Neuron (in vitro differentiated cells): ENCODE data around the gene AQP7.
"Not testable (repeated sequence)": the region's sequence is repeated elsewhere in the genome, so short reads cannot be mapped to it uniquely, and the experiment has no call there.

ENCODE experiments used
- H2AFZ ChIP-seq: one replicate; pipeline ENCODE4 v1.6.1; 2013; ENCODE audit warnings: low read depth, mild to moderate bottlenecking, inconsistent platforms, low read length, moderate library complexity
- H3K27me3 ChIP-seq: one replicate; pipeline ENCODE4 v1.6.1; 2013; ENCODE audit warnings: low read length; ENCODE audit not compliant: insufficient read depth
- H3K36me3 ChIP-seq: one replicate; pipeline ENCODE4 v1.6.1; 2013; ENCODE audit warnings: low read length; ENCODE audit not compliant: insufficient read depth
- H3K4me1 ChIP-seq: one replicate; pipeline ENCODE4 v1.6.1; 2013; ENCODE audit warnings: low read length; ENCODE audit not compliant: insufficient read depth
- H3K4me3 ChIP-seq: 2 replicates; pipeline ENCODE4 v1.5.1; 2013; ENCODE audit warnings: mild to moderate bottlenecking, low read length, moderate library complexity
- H3K9me3 ChIP-seq: one replicate; pipeline ENCODE4 v1.6.1; 2013; ENCODE audit warnings: low read length

AQP7 gene

DNA sequence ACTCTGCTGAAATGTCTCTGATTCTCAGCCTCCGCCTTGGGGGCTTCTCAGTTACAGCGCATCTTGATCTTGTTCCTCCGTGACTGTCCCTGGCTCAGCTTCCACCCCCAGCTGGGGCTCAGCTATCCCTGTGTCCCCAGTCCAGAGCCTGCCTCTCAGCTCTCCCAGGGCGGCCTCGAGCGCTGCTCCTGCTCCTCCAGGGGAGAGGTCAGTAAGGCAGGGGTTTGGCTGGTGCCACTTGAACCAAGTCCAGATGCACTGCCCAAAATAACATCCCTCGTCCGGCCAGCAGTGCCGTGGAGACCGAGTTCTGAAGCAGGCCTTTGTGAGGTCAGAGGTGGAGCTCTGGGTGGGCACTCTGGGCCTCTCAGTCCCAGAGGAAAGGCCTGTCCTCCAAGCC, at the start of gene AQP7:
Gene AQP7, minus strand, starts transcription at position 198 of the 400 bp plus-strand sequence. CDS start 1,306 bp downstream, outside the sequence.
- H3K36me3 ChIP-seq, H3K4me1 ChIP-seq, H3K27me3 ChIP-seq, H2AFZ ChIP-seq, H3K9me3 ChIP-seq, H3K4me3 ChIP-seq: not testable (repeated sequence)

DNA sequence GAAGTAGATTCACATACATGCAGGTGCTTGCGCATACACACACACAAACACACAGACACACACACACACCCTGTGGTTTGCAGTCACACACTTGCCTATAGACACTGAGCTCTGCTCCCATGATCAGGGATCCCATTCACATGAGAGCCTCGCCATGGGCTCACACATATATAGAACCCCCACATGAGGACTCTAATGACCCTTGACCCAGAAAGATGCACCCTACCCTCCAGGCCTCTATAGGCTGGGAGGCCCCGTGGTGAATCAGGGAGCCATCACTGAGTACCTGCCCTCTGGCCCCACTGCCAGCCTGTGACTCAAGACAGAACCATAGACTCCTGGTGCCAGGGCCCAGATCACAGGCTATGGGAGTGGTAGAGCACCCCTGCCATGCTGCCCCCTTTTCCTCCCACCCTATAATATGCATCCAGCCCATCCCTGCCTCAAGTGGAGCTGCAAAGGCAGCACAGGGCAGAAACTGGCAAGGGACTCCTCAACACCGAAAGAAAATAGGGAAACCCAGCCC, 48.3 kb upstream of the AQP7 start:
- Histone ChIP-seq H3K9me3 (no peaks in the 10 kb centered on the region), H3K27me3 (peaks cover 14% of the 10 kb centered on the region), H3K36me3 (no peaks in the 10 kb centered on the region), H3K4me1 (peaks cover 17% of the 10 kb centered on the region), H3K4me3 (no peak overlapping the region), H2AFZ (no peak overlapping the region)

DNA sequence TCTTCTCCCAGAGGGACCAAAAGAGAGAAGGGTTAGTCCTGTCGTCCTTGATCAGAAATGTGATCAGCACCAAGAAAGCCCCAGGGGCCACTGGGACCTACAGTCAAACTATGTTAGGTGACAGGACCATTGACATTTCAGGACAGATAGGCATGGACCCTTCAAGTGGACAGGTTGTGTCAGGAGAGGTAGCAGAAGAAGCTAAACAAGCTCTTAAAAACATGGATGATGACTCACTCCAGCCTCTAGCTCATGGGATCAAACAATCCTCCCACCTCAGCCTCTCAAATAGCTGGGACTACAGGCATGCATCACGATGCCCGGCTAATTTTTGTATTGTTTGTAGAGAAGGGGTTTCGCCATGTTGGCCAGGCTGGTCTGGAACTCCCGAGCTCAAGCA, 47.3 kb upstream of the AQP7 start:
- Histone ChIP-seq H3K27me3 (peaks cover 22% of the 10 kb centered on the region), H2AFZ (no peak overlapping the region), H3K4me3 (no peak overlapping the region), H3K4me1 (peaks cover 17% of the 10 kb centered on the region), H3K36me3 (no peaks in the 10 kb centered on the region), H3K9me3 (no peaks in the 10 kb centered on the region)

DNA sequence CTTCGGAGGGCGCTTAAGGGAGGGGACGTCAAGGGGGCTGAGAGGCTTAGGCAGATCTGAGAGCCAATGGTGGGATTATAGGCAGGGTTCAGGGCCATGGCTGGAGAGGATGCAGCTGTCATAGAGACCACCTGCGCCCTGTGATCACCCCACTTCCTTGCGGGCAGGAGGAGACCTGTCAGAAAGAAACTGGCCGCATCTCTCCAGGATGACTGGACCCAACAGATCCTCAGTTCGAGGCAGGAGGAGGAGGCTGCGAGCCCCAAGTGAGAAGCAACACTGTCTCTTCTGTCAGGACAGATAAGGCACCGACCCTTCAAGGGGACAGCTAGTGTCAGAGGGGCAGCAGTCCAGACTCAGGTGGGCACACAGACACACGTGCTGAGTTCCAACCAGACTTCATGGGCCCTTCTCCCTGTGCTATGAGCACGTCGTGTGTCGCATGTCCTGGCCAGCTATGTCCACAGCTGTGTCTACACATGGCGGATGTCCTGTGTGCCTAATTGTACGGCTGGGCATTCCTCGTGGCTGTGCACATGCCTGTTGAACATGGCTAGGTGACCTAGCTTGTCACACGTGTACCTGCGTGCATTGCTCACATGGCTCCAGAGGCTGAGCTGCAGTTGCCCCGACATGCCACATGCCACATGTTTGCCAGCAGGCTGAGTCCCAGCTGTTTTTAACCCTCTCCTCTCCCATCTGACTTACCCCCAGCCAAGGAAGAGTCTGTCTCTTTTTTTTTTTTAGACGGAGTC, 45.6 kb upstream of the AQP7 start:
- Histone ChIP-seq H3K4me3 (peak overlapping the region; percentile 28), H2AFZ (peak overlapping the region; percentile 41), H3K36me3 (no peaks in the 10 kb centered on the region), H3K4me1 (peaks cover 16% of the 10 kb centered on the region), H3K9me3 (no peaks in the 10 kb centered on the region), H3K27me3 (peaks cover 28% of the 10 kb centered on the region)

DNA sequence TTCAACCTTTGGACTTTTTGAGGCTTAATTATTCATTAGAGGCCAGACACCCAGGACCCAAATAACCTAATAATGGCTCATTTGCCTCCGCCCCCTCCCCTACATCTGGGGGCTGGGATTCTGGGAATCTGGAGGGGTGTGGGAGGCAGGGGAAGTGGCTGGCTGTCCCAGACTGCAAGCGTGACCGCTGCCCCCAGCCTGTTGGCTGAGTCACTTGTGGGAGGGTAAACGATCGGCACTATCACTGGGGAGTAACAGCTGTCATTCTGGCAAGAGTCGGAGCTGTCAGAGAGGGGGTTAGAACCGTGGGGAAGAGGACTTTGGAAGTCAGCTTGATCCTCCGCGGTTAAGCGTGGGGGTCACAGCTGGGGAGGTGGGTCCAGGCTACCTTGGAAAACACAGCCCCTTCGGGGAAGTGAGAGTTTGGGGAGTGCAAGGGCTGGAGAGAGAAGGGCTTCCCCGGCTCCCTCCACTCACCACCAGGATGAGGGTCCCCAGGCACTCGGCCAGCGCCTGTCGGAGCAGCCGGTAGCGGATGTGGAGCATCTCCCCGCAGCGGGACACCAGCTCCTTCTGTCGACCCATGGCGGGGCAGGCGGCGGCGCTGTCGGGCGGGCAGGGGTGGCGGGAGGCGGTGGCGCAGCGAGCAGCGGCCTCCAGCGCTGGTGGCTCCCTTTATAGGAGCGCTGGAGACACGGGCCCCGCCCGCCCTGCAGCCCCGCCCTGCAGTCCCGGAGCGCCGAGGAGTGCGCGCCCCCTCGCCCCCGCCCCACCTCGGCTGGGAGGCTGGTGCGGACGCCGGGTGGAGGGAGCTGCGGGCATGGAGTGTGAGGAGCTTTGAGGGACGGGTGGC, 44.8 kb upstream of the AQP7 start, which contains the start of gene AQP3:
Gene AQP3, minus strand, starts transcription at position 648 of the 853 bp plus-strand sequence. Its CDS starts 63 bp downstream, at position 585.
- H3K4me3 ChIP-seq: peak within 1 kb of the TSS; percentile 36
- peak within 1 kb of the TSS; percentile 41 for H2AFZ ChIP-seq
- H3K36me3 ChIP-seq: no peaks in the 10 kb centered on the region
- H3K4me1 ChIP-seq: peaks cover 14% of the 10 kb centered on the region
- no peaks in the 10 kb centered on the region for H3K9me3 ChIP-seq
- peaks cover 28% of the 10 kb centered on the region for H3K27me3 ChIP-seq

- Histone ChIP-seq H3K9me3 (no peaks in the 10 kb centered on the region), H3K36me3 (no peaks in the 10 kb centered on the region), H3K4me1 (peaks cover 14% of the 10 kb centered on the region), H3K4me3 (peak overlapping the region; percentile 36), H2AFZ (peak overlapping the region; percentile 41), H3K27me3 (peaks cover 28% of the 10 kb centered on the region)
Measured at GRCh38 chr9:33446240-33446945, 44.0 kb upstream of the AQP7 start.

DNA sequence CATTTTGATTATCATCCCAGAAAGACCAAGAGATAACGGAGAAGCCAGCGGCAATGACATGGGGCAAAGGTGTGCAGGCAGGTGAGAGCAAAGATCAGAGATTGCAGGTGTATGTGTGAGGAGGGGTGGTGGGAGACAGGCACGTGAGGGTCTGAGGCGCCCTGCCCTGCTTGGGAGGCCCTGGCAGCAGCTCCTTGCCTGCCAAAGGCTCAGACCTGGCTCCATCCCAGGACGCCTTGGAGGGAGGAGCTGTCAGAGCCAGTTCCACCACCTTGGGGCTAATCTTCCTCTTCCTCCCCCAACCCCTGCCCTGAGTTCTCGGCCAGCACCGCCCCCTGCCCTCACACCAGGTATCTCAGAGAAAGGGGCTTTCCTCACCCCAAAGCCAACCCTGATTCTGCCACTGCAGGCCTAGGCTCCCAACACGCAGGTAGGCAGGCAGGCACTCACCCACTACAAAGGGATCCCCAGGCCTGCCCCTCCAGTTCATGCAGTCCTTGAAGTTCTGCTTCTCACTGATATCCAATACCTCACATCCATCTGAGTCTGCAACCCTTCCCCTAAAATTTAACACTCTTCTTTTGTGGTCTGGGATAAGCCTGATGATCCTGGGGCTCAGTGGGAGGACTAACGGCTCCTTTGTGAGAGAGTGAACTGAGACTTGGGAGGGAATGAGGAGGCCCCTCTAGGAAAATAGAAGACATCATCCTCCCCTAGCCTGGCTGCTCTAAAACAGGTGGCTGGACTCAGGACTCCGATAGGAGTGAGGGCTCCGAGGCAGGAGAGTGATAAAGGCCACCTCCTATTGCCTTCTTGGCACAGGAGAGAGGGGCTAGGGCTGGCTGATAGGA, 43.2 kb upstream of the AQP7 start:
- H3K4me1 ChIP-seq: peaks cover 14% of the 10 kb centered on the region
- no peaks in the 10 kb centered on the region for H3K9me3 ChIP-seq
- H3K36me3 ChIP-seq: no peaks in the 10 kb centered on the region
- no peak overlapping the region for H3K4me3 ChIP-seq
- H3K27me3 ChIP-seq: peaks cover 28% of the 10 kb centered on the region
- H2AFZ ChIP-seq: no peak overlapping the region

DNA sequence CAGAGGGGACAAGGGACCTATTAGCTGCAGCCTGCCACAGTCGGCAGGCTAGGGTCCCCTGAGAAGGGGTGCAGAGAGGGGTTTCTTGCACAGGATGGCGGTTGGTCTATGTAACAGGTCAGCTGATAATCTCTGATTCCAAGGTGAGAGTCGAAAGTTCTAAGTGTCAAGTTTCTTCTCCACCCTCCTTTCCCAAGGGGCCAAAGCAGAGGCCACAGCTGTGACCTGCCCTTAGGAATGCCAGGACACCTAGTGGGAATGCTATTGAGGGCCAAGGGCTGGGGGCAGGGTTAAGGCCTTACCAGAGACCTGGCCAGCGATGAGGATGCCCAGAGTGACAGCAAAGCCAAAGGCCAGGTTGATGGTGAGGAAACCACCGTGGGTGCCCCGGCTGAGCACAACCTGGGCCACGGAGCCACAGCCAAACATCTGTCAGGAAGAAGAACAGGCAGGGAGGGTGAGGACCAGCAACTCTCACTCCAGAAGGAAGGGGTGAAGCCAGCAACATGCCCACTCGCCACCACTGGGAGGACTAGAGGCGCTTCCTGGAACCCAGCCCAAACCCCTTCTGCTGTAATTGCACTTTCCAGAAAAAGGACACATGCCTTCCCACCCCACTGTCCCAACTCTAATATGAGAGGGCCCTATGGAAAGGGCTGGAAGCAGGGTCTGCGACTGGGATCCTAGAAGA, 41.2 kb upstream of the AQP7 start:
- peaks cover 14% of the 10 kb centered on the region for H3K4me1 ChIP-seq

DNA sequence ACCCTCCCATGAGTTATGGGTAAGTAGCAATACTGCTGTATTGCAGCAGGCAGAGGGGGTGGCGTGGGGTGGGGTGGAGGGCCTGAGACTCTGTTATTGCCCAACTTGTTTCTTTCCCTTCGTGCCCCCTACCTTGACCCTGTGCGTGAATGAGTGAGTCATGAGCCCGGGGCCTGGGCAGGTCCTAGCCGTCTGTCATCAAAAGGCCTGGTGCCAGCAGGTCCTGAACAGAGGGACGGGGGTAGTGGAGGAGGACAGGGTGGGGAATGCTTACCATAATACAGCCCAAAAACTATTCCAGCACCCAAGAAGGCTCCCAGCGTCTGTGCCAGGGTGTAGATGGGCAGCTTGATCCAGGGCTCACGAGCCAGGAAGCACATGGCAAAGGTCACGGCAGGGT, 40.7 kb upstream of the AQP7 start:
- Histone ChIP-seq H3K9me3 (no peaks in the 10 kb centered on the region), H3K4me1 (peaks cover 14% of the 10 kb centered on the region), H2AFZ (no peak overlapping the region), H3K4me3 (no peak overlapping the region), H3K36me3 (no peaks in the 10 kb centered on the region), H3K27me3 (peaks cover 26% of the 10 kb centered on the region)

More for the DNA sequence above, 41.2 kb upstream of the AQP7 start:
- no peaks in the 10 kb centered on the region for H3K9me3 ChIP-seq
- no peak overlapping the region for H2AFZ ChIP-seq
- H3K27me3 ChIP-seq: peaks cover 28% of the 10 kb centered on the region
- H3K4me3 ChIP-seq: no peak overlapping the region
- H3K36me3 ChIP-seq: no peaks in the 10 kb centered on the region

DNA sequence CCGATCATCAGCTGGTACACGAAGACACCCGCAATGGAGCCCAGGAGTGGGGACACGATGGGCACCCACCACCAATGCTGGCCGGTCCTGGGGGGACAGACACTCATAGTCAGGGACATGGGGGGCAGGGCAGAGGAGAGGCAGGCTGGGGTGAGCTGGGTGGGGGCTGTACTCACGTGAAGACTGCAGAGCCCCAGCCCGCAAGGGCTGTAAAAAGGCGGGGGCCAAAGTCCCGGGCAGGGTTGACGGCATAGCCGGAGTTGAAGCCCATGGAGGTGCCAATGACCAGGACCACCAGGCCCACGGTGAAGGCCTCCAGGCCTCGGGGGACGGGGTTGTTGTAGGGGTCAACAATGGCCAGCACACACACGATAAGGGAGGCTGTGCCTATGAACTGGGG, 39.8 kb upstream of the AQP7 start:
- Histone ChIP-seq H2AFZ (no peak overlapping the region), H3K9me3 (no peaks in the 10 kb centered on the region), H3K4me3 (no peak overlapping the region), H3K4me1 (peaks cover 9% of the 10 kb centered on the region), H3K27me3 (peaks cover 25% of the 10 kb centered on the region), H3K36me3 (no peaks in the 10 kb centered on the region)

GRCh38 chr9:33440609-33441008, 38.2 kb upstream of the AQP7 start:
- no peaks in the 10 kb centered on the region for H3K4me1 ChIP-seq
- H3K4me3 ChIP-seq: no peak overlapping the region
- no peak overlapping the region for H2AFZ ChIP-seq
- H3K27me3 ChIP-seq: peaks cover 17% of the 10 kb centered on the region
- H3K9me3 ChIP-seq: no peaks in the 10 kb centered on the region
- H3K36me3 ChIP-seq: no peaks in the 10 kb centered on the region

DNA sequence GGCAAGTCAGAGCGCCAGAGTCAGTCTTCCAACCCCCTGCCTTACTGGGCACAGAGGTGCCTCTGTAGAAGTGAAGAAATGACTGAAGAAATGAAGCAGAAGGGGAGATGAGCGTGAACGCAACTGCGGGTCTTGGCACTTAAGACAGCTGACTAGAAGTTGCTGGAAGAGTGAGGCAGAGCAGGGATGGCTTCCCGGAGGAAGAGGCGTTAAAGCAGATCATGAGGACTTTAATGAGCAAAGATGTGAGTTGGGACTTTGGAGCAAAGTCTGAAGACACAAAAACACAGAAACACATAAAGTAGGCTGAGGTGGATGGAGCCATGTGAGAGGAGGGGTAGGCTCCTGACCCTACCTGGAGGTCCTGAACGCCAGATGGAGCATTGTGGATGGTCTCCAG, 37.8 kb upstream of the AQP7 start:
- no peak overlapping the region for H2AFZ ChIP-seq
- no peaks in the 10 kb centered on the region for H3K9me3 ChIP-seq
- H3K36me3 ChIP-seq: no peaks in the 10 kb centered on the region
- H3K4me1 ChIP-seq: no peaks in the 10 kb centered on the region
- H3K27me3 ChIP-seq: peaks cover 14% of the 10 kb centered on the region
- H3K4me3 ChIP-seq: no peak overlapping the region
